Heart left ventricle (tissue), 16 donors: ENCODE data around the gene SCN2B. TPM values are rescaled to one million over a fixed set of nuclear protein-coding genes. Genes with fewer than 3 reads are reported as not detected.

Experiments used
- ATAC-seq, 4 donors: fragments of 200-7000 bp; cut with Tn5 transposase; one replicate each; pipeline ENCODE4 v1.9.1; 2020 to 2022; ENCODE audit warnings: moderate library complexity in 4 of 4, mild to moderate bottlenecking in 3 of 4, moderate number of reproducible peaks in 1 of 4
- DNase-seq, 5 donors: peaks; one replicate each; pipeline ENCODE4 v3.0.0-alpha.2; 2020
- H3K27ac ChIP-seq, 12 donors: fragments of 200-600 bp; sonication (generic) in 4 of 12; one replicate each; pipeline versions ENCODE4 v1.5.0 to v1.8.0; 2016 to 2022; ENCODE audit warnings: mild to moderate bottlenecking in 2 of 12
- H3K27me3 ChIP-seq, 9 donors: fragments of 200-600 bp; sonication (generic) in 2 of 9; one replicate each; pipeline versions ENCODE4 v1.5.1 to v1.8.0; 2016 to 2022; ENCODE audit warnings: mild to moderate bottlenecking in 3 of 9
- H3K36me3 ChIP-seq, 9 donors: fragments of 200-600 bp; sonication (generic) in 2 of 9; one replicate each; pipeline versions ENCODE4 v1.5.0 to v1.8.0; 2018 to 2022; ENCODE audit warnings: mild to moderate bottlenecking in 2 of 9
- H3K4me1 ChIP-seq, 12 donors: fragments of 200-600 bp; sonication (generic) in 4 of 12; one replicate each; pipeline versions ENCODE4 v1.5.0 to v1.8.0; 2016 to 2022; ENCODE audit warnings: mild to moderate bottlenecking in 3 of 12
- H3K4me3 ChIP-seq, 12 donors: fragments of 200-600 bp; sonication (generic) in 4 of 12; one replicate each; pipeline versions ENCODE4 v1.5.0 to v1.8.0; 2017 to 2022; ENCODE audit warnings: mild to moderate bottlenecking in 9 of 12, moderate library complexity in 4 of 12
- H3K9me3 ChIP-seq, 12 donors: fragments of 200-600 bp; sonication (generic) in 4 of 12; one replicate each; pipeline versions ENCODE4 v1.5.0 to v1.8.0; 2016 to 2022; ENCODE audit warnings: mild to moderate bottlenecking in 1 of 12
- CTCF ChIP-seq, 12 donors: fragments of 200-600 bp; sonication (generic) in 4 of 12; IDR thresholded peaks; one replicate each; pipeline versions ENCODE4 v1.5.0 to v1.8.0; 2018 to 2022; ENCODE audit warnings: antibody characterized with exemption in 12 of 12, mild to moderate bottlenecking in 5 of 12
- POLR2A ChIP-seq, 2 donors: fragments of 450-650 bp; IDR thresholded peaks; one replicate each; pipeline ENCODE4 v1.6.1; 2017; ENCODE audit warnings: antibody characterized with exemption in 2 of 2, mild to moderate bottlenecking in 2 of 2, moderate library complexity in 2 of 2
- WGBS, 4 donors: extraction: QIAGEN DNeasy Blood & Tissue Kit in 2 of 4; methylation state at CpG; one replicate each; pipeline versions ENCODE4 v1.1.5 to v1.1.7; 2013 to 2018; 5-methylcytosine and 5-hydroxymethylcytosine counted together
- intact Hi-C, 10 donors: fragments of 100-400 bp; cut with DNase I; formaldehyde crosslinking; loops; one replicate each; pipeline versions ENCODE4 v1.11.1 to v1.14.2; 2022
- polyA plus RNA-seq, 2 donors: library from polyadenylated mRNA; stranded (reverse); fragments of 200-250 nt; gene quantifications; one replicate each; pipeline ENCODE4 v1.2.3, GENCODE V29; 2013
- total RNA-seq, 9 donors: library from RNA; depleted of rRNA in 2 of 9; stranded (reverse); fragments of >200 nt in 2 of 9; fragmentation: NEBNext Ultra II Directional in 3 of 9; extraction: Animal tissue kit (Norgen Biotek cat#: 25700) in 3 of 9; gene quantifications; one replicate each; pipeline versions ENCODE4 v1.1.0 to v1.2.4, GENCODE V29; 2016 to 2023
- donor health status: ischemic (EF 13 %, LVEDD 7.1; RV severe dilation, severe dysfunction).
- donor health status: healthy with polysubstance abuse.
- donor health status: DM: no; HTN: yes; CAD: no.
- donor health status: DM: no; HTN: no; CAD: no.
- donor health status: ischemic (EF 25% LVEDD 6.9; RV normal size, moderate dysfunction).
- donor health status: ischemic (EF 25% LVEDD 5.7; RV mildly dilated, moderate dysfunction).
- donor health status: healthy.
- donor health status: DM: yes; HTN: yes; CAD: no.
- donor health status: ischemic (EF 35%, LVEDD 5.7; RV mildly dilated, moderate dysfunction).
- donor health status: nonischemic (EF 11% LVEDD 7.7; RV severe dilation, severe dysfunction).
- donor health status: DM: yes; HTN: yes; CAD: no.
- donor health status: PGD.
- donor health status: ischemic (EF 29% LVEDD 5.4; RV normal size, mild dysfunction).
- donor health status: nonischemic (EF 23%, LVEDD 6.1; RV moderate dilation, normal function).

Gene SCN2B
- total and polyA plus RNA-seq, 11 donors = 3.6 to 32.5 (median 11.8) TPM

GRCh38 chr11:118136801-118137200 lies 39.6 kb downstream of the SCN2B start:
- Histone ChIP-seq H3K27me3 (peaks cover 0 to 3% (median 0%) of the 10 kb centered on the region in 9 donors), H3K9me3 (no peaks in the 10 kb centered on the region), H3K27ac (no peak overlapping the region), H3K4me1 (peaks cover 0 to under 1% (median 0%) of the 10 kb centered on the region in 12 donors), H3K36me3 (peaks cover 0 to 3% (median 0%) of the 10 kb centered on the region in 9 donors), H3K4me3 (no peak overlapping the region)
- DNase-seq (no peak), ATAC-seq (no peak)
- WGBS, 4 donors = 75 to 87% (median 79%) methylated on average over 6 to 10 of the region's 10 CpGs
- TF ChIP-seq CTCF (IDR thresholded peaks at IDR 0.05) = no peak
- TF ChIP-seq POLR2A (IDR thresholded peaks at IDR 0.05) = no peak
- intact Hi-C loops = no loop called here

- H3K27me3 ChIP-seq = peaks cover 0 to 3% (median 0%) of the 10 kb centered on the region in 9 donors
- no peak for TF ChIP-seq POLR2A (IDR thresholded peaks at IDR 0.05)
- no peak for TF ChIP-seq CTCF (IDR thresholded peaks at IDR 0.05)
- WGBS, 4 donors = 74 to 96% (median 90%) methylated on average over 2 of the region's 2 CpGs
- intact Hi-C loops = no loop called here
- H3K4me3 ChIP-seq = no peak overlapping the region
- DNase-seq (no peak), ATAC-seq (no peak)
- peaks cover 0 to 3% (median 0%) of the 10 kb centered on the region in 9 donors for H3K36me3 ChIP-seq
- H3K9me3 ChIP-seq = no peaks in the 10 kb centered on the region
- no peaks in the 10 kb centered on the region for H3K4me1 ChIP-seq
- no peak overlapping the region for H3K27ac ChIP-seq
Measured at GRCh38 chr11:118136341-118136740, 40.1 kb downstream of the SCN2B start.

- 84 to 95% (median 89%) methylated on average over 4 to 5 of the region's 5 CpGs for WGBS, 4 donors
- ATAC-seq = no peak
- TF ChIP-seq POLR2A (IDR thresholded peaks at IDR 0.05) (no peak), CTCF (IDR thresholded peaks at IDR 0.05) (no peak)
- Histone ChIP-seq H3K36me3 (peaks cover 0 to 3% (median 0%) of the 10 kb centered on the region in 9 donors), H3K4me1 (peaks cover 0 to 1% (median 0%) of the 10 kb centered on the region in 12 donors), H3K27ac (no peak overlapping the region), H3K27me3 (peaks cover 0 to 3% (median 0%) of the 10 kb centered on the region in 9 donors), H3K4me3 (no peak overlapping the region), H3K9me3 (no peaks in the 10 kb centered on the region)
- DNase-seq = no peak
- intact Hi-C loops = loop anchor here in 1 of 10 donors (2.0 kb wide), 1 partner anchor 61 kb away; no protein-coding TSS in a partner anchor
Measured at GRCh38 chr11:118135796-118136165, 40.7 kb downstream of the SCN2B start.

GRCh38 chr11:118135051-118135795 lies 41.2 kb downstream of the SCN2B start:
- ATAC-seq (no peak), DNase-seq (no peak)
- intact Hi-C loops = loop anchor here in 1 of 10 donors (2.0 kb wide), 1 partner anchor 60 kb away; no protein-coding TSS in a partner anchor
- Histone ChIP-seq H3K4me1 (peaks cover 0 to 7% (median 0%) of the 10 kb centered on the region in 12 donors), H3K27ac (no peak overlapping the region), H3K9me3 (no peaks in the 10 kb centered on the region), H3K4me3 (no peak overlapping the region), H3K36me3 (peaks cover 0 to 3% (median 0%) of the 10 kb centered on the region in 9 donors), H3K27me3 (no peaks in the 10 kb centered on the region)
- WGBS, 4 donors = 82 to 95% (median 88%) methylated on average over 5 to 7 of the region's 7 CpGs
- TF ChIP-seq POLR2A (IDR thresholded peaks at IDR 0.05) (no peak), CTCF (IDR thresholded peaks at IDR 0.05) (no peak)
